ENCODE results near the gene CCL26. TPM values are rescaled to one million over a fixed set of nuclear protein-coding genes. Genes with fewer than 3 reads are reported as not detected.

The CCL26 gene
- not detected in 2 replicates for total RNA-seq

GRCh38 chr7:75772081-75773077 is at the start of gene CCL26:
TSS of gene CCL26 (minus strand) at chr7:75772211. CDS start at chr7:75772176, 35 bp downstream.

DNA sequence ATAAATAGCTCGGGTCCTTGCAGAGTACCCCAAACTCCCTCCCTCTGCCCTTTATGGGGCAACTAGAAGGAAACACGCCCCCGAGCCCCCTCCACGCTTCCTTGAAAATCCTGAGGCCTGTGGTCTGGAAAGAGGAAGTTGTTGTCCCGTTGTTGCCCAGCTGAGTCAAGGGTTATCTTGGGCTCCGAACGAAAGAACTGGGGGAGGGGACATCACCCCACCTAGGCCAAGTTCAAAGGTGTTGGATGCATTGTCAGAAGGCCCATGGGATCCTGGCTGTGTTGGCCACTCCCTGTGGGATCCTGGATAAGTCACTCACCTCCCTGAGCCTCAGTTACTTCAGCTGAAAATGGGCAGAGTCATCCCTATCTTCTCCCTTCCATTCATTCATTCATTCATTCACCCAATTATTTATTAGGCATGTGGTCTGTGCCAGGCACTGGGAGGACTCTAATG is 41.8 kb upstream of the CCL26 start, which contains the start of gene CCL24:
Gene CCL24, minus strand, starts transcription at position 26 of the 456 bp plus-strand sequence. CDS start 91 bp downstream, outside the sequence.

DNA sequence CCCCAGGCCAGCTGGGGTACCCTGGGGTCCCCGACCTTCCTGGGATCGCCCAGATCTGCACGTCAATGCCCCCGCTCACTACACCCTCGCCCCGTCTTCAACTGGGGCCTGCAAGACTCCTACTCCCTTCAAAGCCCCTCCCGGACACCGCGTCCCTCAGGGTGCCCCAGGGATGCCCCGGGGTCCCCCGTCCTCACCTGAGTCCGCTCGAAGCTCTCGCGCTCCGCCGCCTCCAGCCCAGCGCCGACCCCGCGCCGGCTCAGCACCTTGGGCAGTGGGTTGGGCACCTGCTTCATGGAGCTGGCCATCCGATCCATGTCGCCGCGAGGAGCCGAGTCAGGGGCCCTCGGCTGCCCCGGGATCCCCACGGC is 33.4 kb downstream of the CCL26 start, which contains the start of gene HIP1:
Gene HIP1, minus strand, starts transcription at position 338 of the 371 bp plus-strand sequence. Its CDS starts 21 bp downstream, at position 317.

Other genes with a start within 250 kb of the CCL26 start
- gene HIP1, start 33.3 kb downstream of the CCL26 start, total RNA-seq = 20.7 and 43.2 TPM in 2 replicates
- gene CCL24, start 41.6 kb upstream of the CCL26 start, total RNA-seq = 0.53 TPM in 1 of 2 replicates, not detected in the other
- 13.3 and 19.6 TPM in 2 replicates for gene RHBDD2, start 106.8 kb upstream of the CCL26 start, total RNA-seq
- gene POR, start 142.9 kb upstream of the CCL26 start, total RNA-seq = 46.3 and 51.8 TPM in 2 replicates
- 17.3 and 19.8 TPM in 2 replicates for gene TMEM120A, start 222.4 kb upstream of the CCL26 start, total RNA-seq

Measured in thoracic aorta endothelial cell (primary cell).